ENCODE results near the gene TIPIN. TPM values are rescaled to one million over a fixed set of nuclear protein-coding genes. Genes with fewer than 3 reads are reported as not detected.

Gene TIPIN
- total RNA-seq, 2 donors from 2014 or later, result 1.4 to 5.7 TPM

DNA sequence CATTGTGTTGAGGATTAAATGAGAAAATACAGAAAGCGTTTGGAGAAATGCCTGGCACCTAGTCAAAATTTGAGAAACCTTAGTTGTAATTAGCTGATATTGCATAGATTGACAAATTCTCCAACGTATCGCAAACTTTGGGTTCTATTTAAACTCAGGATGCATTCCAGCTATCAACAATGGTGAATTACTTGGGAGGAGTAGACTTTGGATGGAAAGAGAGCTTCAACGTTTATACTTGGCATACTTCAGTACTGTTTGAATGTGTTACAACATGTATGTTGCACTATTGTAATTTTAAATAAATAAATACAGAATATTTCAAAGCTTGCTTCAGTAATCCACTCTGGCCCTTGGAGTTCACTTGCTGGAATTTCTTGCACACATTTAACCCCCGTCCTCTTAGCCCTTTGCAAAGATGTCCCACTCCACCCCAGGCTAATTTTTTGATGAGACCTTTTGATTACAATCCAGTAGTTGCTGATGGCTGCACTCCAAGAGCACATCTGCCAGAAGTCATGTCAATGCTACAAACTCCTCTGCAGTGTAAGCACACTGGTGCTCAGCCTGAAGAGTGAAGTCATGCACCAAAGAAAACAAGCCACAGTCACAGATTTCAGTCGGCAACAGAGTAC lies 67.8 kb downstream of the TIPIN start:
- Histone ChIP-seq H3K27ac (no peak overlapping the region), H3K36me3 (no peaks in the 10 kb centered on the region), H3K4me1 (peaks cover 0 to 15% of the 10 kb centered on the region in 2 donors), H3K27me3 (no peaks in the 10 kb centered on the region), H3K4me3 (no peak overlapping the region), H3K9me3 (no peaks in the 10 kb centered on the region)
- DNase-seq (ENCODE audit: low spot score), result no peak
- TF ChIP-seq, protein P1, sequence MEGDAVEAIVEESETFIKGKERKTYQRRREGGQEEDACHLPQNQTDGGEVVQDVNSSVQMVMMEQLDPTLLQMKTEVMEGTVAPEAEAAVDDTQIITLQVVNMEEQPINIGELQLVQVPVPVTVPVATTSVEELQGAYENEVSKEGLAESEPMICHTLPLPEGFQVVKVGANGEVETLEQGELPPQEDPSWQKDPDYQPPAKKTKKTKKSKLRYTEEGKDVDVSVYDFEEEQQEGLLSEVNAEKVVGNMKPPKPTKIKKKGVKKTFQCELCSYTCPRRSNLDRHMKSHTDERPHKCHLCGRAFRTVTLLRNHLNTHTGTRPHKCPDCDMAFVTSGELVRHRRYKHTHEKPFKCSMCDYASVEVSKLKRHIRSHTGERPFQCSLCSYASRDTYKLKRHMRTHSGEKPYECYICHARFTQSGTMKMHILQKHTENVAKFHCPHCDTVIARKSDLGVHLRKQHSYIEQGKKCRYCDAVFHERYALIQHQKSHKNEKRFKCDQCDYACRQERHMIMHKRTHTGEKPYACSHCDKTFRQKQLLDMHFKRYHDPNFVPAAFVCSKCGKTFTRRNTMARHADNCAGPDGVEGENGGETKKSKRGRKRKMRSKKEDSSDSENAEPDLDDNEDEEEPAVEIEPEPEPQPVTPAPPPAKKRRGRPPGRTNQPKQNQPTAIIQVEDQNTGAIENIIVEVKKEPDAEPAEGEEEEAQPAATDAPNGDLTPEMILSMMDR (IDR thresholded peaks at IDR 0.05), result no peak

DNA sequence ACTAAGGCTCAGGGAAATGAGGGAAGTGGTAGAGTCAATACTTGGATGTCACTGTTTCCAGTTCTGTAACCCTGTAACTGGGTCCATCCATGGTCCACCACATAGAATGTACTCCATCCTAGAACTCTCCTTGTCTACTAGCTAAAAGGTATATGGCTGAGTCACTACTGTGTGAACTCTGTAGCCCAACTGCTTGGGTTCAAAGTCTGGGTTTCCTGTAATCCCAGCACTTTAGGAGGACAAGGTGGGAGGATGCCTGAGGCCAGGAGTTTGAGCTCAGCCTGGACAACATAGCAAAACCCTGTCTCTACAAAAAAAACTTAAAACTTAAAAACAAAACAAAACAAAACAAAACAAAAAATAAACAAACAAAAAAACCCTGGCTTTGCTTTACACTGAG lies 68.4 kb downstream of the TIPIN start:
- no peaks in the 10 kb centered on the region for H3K36me3 ChIP-seq
- TF ChIP-seq, protein P1 (IDR thresholded peaks at IDR 0.05), result no peak
- no peaks in the 10 kb centered on the region for H3K27me3 ChIP-seq
- no peaks in the 10 kb centered on the region for H3K9me3 ChIP-seq
- H3K4me3 ChIP-seq, result no peak overlapping the region
- no peak for DNase-seq (ENCODE audit: low spot score)
- H3K27ac ChIP-seq, result no peak overlapping the region
- H3K4me1 ChIP-seq, result peaks cover 0 to 15% of the 10 kb centered on the region in 2 donors

DNA sequence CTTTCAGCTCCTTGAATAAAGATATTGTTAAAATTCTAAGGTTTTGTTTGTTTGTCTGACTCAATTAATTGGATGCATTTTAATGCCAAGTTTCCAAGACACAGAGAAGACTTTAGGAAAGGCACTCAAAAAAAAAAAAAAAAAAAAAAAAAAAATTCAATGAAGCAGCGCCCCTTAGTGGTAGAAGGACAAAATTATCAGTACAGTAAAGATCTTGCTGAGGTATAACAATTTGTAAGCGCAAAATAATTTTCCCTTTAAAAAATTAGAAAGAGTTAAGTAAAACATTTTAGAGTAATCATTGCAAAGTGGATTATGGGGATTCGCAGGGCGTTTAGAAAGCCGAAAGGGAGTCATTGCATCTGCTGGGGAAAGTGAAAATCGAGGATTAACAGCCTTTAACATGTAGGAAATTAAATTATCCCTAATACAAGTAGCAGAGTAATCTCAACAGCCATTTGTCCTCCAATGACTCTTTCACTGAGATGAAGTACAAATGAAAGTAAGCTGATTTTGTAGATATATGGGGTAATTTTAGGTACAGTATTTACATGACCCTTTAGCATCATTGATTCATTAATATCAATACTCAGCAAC lies 68.9 kb downstream of the TIPIN start:
- peaks cover 0 to 10% of the 10 kb centered on the region in 2 donors for H3K4me1 ChIP-seq
- H3K27ac ChIP-seq, result no peak overlapping the region
- no peaks in the 10 kb centered on the region for H3K27me3 ChIP-seq
- DNase-seq (ENCODE audit: low spot score), result no peak
- no peaks in the 10 kb centered on the region for H3K36me3 ChIP-seq
- TF ChIP-seq, protein P1 (IDR thresholded peaks at IDR 0.05), result peak in 1 of 2 donors; percentile 57
- no peaks in the 10 kb centered on the region for H3K9me3 ChIP-seq
- no peak overlapping the region for H3K4me3 ChIP-seq

Other genes with a start within 250 kb of the TIPIN start
- gene MEGF11, start 102.9 kb downstream of the TIPIN start, total RNA-seq, result not detected
- 10 to 100 TPM; 23.6 to 54.7 TPM for gene DIS3L, start 63.1 kb downstream of the TIPIN start, total RNA-seq
- 10 to 100 TPM; 31.3 to 36.4 TPM for gene MAP2K1, start 30.2 kb upstream of the TIPIN start, total RNA-seq
- gene SNAPC5, start 141.1 kb upstream of the TIPIN start, total RNA-seq, result 10 to 100 TPM; 27.6 to 35.3 TPM
- gene RPL4, start 148.2 kb upstream of the TIPIN start, total RNA-seq, result 1,000 to 10,000 TPM; 2,054 to 2,622 TPM
- under 1 TPM; 0.89 to 0.98 TPM for gene ZWILCH, start 148.6 kb upstream of the TIPIN start, total RNA-seq
- gene LCTL, start 209.3 kb upstream of the TIPIN start, total RNA-seq, result not detected

Measured in right atrium auricular region (tissue), 2 donors.